ENCODE measurements around the gene DNAJC8. TPM values are rescaled to one million over a fixed set of nuclear protein-coding genes. Genes with fewer than 3 reads are reported as not detected.

DNAJC8 gene
- total and polyA plus RNA-seq, 10 of the 15 experiments (the other 5 are each of a cell fraction or from before 2014, with no cell fraction given) = 91.2 to 296 (median 152) TPM

DNA sequence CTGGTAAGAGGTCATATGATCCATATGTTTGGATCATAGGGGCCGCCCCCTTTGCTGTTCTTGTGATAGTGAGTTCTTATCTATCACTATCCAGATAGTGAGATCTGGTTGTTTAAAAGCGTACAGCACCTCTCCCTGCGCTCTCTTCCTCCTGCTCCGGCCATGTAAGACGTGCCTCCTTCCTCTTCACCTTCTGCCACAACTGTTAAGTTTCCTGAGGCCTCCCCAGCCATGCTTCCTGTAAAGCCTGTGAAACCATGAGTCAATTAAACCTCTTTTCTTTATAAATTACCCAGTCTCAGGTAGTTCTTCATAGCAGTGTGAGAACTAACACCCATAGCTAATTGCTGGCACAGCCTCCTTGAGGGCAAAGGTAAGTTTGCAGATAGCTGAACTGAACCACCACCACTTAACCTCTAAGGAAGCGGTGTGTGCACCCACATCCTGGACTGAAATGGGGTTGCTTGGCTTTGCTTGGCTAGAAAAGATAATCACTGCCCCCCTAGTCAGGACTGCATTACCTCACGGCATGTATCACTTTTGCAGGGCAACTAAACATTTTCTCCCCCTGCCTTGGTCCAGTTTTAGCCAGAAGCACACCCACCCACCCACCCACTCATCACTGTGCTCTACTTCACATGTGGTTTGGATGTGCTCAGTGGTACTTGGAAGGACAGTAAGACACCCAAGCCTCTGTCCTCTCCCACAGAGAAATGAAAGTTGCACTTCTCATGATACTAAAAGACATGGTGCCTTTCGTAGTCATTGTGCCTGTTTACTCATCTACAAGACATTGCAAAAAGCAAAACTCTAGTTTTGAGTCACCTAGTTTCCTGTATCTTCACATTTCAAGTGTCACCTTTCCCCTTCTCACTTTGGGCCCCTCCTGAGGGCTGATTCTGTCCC, 33.2 kb downstream of the DNAJC8 start:
- Histone ChIP-seq H3K79me2 (ENCODE audit: control insufficient read depth, insufficient read depth, low read length) (no peaks in the 10 kb centered on the region), H3K27me3 (replicated peaks in 1 of 2; ENCODE audit: control insufficient read depth in 2 of 2, insufficient read depth in 2 of 2, low read length in 1 of 2) (no peaks in the 10 kb centered on the region), H2AFZ (ENCODE audit: control insufficient read depth, low read depth, low read length) (no peak overlapping the region), H3K36me3 (ENCODE audit: control insufficient read depth in 2 of 2, insufficient read depth in 2 of 2, low read length in 1 of 2) (peaks cover 24 to 35% of the 10 kb centered on the region in 2 experiments), H4K20me1 (ENCODE audit: control insufficient read depth, insufficient read depth) (no peaks in the 10 kb centered on the region), H3K4me2 (ENCODE audit: control insufficient read depth, insufficient read depth) (peak overlapping the region; percentile 80), H3K9me3 (replicated peaks; ENCODE audit: control insufficient read depth, insufficient read depth, low read length) (peaks cover 2% of the 10 kb centered on the region; the same call in 2 of the 3 replicates), H3K4me1 (ENCODE audit: control insufficient read depth, insufficient read depth, low read length) (peaks cover 44% of the 10 kb centered on the region), H3K27ac (ENCODE audit: control insufficient read depth, insufficient read depth) (peak overlapping the region; percentile 83), H3K4me3 (peak overlapping the region; percentile 57; the same call in 1 of the 2 replicates), H3K9ac (ENCODE audit: control insufficient read depth, insufficient read depth, low read length) (peak overlapping the region; percentile 32; the same call in 1 of the 2 replicates)
- BruUV-seq (replicated peaks) = no TSS peak
- ChIA-PET CTCF (interaction anchor here (0.6 to 3.7 kb wide), 14 partner anchors 10 to 528 kb away, joined by 3 to 15 read pairs (median 4); partner anchors contain the start of genes IFI6, MED18 and PTAFR), POLR2A (interaction anchor here (0.7 to 5.7 kb wide), 8 partner anchors 16 to 108 kb away, joined by 3 to 64 read pairs (median 6); partner anchors contain the start of gene PTAFR), RAD21 (ENCODE audit: unreplicated experiment) (interaction anchor here (1.0 to 6.1 kb wide), 16 partner anchors 9 to 113 kb away, joined by 3 to 68 read pairs (median 5); partner anchors contain the start of genes EYA3 and PTAFR), SMC1A (ENCODE audit: uncharacterized antibody, unreplicated experiment) (interaction anchor here (0.6 to 22.7 kb wide), 14 partner anchors 9 to 128 kb away, joined by 3 to 445 read pairs (median 5); partner anchors contain the start of genes EYA3 and PTAFR)
- WGBS (ENCODE audit: insufficient coverage, insufficient replicate concordance, low lambda C conversion rate, missing lambda C conversion rate) = 0% methylated on average over 8 of the region's 8 CpGs
- peak; percentile 99 for DNase-seq (ENCODE audit: low read depth, low spot score)
- intact Hi-C loops (cut with micrococcal nuclease; ENCODE audit: unreplicated experiment) (loop anchor here (1.0 kb wide), 4 partner anchors 22 to 108 kb away; no protein-coding TSS in a partner anchor), in situ Hi-C loops (cut with MboI) (no loop called here)
- FAIRE-seq = peak; percentile 93
- peak; percentile 91 for ATAC-seq
- no peak for TF ChIP-seq STAT3 (IDR thresholded peaks at IDR 0.05; ENCODE audit: low read depth, low read length)
- peak; percentile 63; the same call in 1 of the 2 replicates for TF ChIP-seq CHD2 (IDR thresholded peaks at IDR 0.05; ENCODE audit: borderline replicate concordance, low read depth, low read length)
- TF ChIP-seq TCF12 (IDR thresholded peaks at IDR 0.05; ENCODE audit: low read depth, low read length) = peak; percentile 76
- no peak for TF ChIP-seq HDAC2 (IDR thresholded peaks at IDR 0.05)
- TF ChIP-seq IRF4 (IDR thresholded peaks at IDR 0.05; ENCODE audit: low read depth, low read length) = peak; percentile 100
- TF ChIP-seq ZNF207 (IDR thresholded peaks at IDR 0.05; ENCODE audit: borderline replicate concordance) = no peak; the same call in 1 of the 2 replicates
- TF ChIP-seq TAF1 (IDR thresholded peaks at IDR 0.05; ENCODE audit: borderline replicate concordance, low read depth, low read length) = no peak
- TF ChIP-seq, protein P1, sequence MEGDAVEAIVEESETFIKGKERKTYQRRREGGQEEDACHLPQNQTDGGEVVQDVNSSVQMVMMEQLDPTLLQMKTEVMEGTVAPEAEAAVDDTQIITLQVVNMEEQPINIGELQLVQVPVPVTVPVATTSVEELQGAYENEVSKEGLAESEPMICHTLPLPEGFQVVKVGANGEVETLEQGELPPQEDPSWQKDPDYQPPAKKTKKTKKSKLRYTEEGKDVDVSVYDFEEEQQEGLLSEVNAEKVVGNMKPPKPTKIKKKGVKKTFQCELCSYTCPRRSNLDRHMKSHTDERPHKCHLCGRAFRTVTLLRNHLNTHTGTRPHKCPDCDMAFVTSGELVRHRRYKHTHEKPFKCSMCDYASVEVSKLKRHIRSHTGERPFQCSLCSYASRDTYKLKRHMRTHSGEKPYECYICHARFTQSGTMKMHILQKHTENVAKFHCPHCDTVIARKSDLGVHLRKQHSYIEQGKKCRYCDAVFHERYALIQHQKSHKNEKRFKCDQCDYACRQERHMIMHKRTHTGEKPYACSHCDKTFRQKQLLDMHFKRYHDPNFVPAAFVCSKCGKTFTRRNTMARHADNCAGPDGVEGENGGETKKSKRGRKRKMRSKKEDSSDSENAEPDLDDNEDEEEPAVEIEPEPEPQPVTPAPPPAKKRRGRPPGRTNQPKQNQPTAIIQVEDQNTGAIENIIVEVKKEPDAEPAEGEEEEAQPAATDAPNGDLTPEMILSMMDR (IDR thresholded peaks at IDR 0.05 in 2 of 3, conservative IDR thresholded peaks at IDR 0.05 in 1 of 3; ENCODE audit: control insufficient read depth in 2 of 3, extremely low read depth in 1 of 3, insufficient read depth in 1 of 3, low read depth in 3 of 3, low read length in 3 of 3) = no peak
- TF ChIP-seq RAD21 (IDR thresholded peaks at IDR 0.05; ENCODE audit: insufficient read depth, low read depth, low read length) = peak; percentile 29; the same call in 1 of the 2 replicates
- TF ChIP-seq NFIC (IDR thresholded peaks at IDR 0.05; ENCODE audit: low read depth, low read length) = peak; percentile 92
- TF ChIP-seq SMARCA5 (IDR thresholded peaks at IDR 0.05) = peak; percentile 44; the same call in 1 of the 2 replicates
- no peak for TF ChIP-seq PAX8 (IDR thresholded peaks at IDR 0.05)
- TF ChIP-seq, protein P2, sequence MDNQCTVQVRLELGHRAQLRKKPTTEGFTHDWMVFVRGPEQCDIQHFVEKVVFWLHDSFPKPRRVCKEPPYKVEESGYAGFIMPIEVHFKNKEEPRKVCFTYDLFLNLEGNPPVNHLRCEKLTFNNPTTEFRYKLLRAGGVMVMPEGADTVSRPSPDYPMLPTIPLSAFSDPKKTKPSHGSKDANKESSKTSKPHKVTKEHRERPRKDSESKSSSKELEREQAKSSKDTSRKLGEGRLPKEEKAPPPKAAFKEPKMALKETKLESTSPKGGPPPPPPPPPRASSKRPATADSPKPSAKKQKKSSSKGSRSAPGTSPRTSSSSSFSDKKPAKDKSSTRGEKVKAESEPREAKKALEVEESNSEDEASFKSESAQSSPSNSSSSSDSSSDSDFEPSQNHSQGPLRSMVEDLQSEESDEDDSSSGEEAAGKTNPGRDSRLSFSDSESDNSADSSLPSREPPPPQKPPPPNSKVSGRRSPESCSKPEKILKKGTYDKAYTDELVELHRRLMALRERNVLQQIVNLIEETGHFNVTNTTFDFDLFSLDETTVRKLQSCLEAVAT (IDR thresholded peaks at IDR 0.05) = peak; percentile 88
- no peak for TF ChIP-seq ASH2L (IDR thresholded peaks at IDR 0.05; ENCODE audit: borderline replicate concordance, low read depth)
- TF ChIP-seq TCF3 (IDR thresholded peaks at IDR 0.05; ENCODE audit: borderline replicate concordance, insufficient read depth, low read depth, low read length) = no peak; the same call in 1 of the 2 replicates
- no peak for TF ChIP-seq RBBP5 (conservative IDR thresholded peaks at IDR 0.05)
- peak; percentile 77 for TF ChIP-seq SP1 (IDR thresholded peaks at IDR 0.05; ENCODE audit: low read depth, low read length)
- TF ChIP-seq, protein P3, sequence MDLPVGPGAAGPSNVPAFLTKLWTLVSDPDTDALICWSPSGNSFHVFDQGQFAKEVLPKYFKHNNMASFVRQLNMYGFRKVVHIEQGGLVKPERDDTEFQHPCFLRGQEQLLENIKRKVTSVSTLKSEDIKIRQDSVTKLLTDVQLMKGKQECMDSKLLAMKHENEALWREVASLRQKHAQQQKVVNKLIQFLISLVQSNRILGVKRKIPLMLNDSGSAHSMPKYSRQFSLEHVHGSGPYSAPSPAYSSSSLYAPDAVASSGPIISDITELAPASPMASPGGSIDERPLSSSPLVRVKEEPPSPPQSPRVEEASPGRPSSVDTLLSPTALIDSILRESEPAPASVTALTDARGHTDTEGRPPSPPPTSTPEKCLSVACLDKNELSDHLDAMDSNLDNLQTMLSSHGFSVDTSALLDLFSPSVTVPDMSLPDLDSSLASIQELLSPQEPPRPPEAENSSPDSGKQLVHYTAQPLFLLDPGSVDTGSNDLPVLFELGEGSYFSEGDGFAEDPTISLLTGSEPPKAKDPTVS (IDR thresholded peaks at IDR 0.05; ENCODE audit: low read depth, low read length) = no peak

Data from GM12878 (cell line).